Mucosa of descending colon (tissue), 3 donors: ENCODE results near the gene FBLN1. TPM values are rescaled to one million over a fixed set of nuclear protein-coding genes. Genes with fewer than 3 reads are reported as not detected.

ENCODE experiments used
- ATAC-seq: fragments of 200-7000 bp; cut with Tn5 transposase; one replicate; pipeline ENCODE4 v1.9.1; 2020; ENCODE audit warnings: mild to moderate bottlenecking, moderate library complexity
- DNase-seq, 3 donors: peaks; one replicate each; pipeline ENCODE4 v3.0.0-alpha.2; 2020
- H3K36me3 ChIP-seq: fragments of 200-600 bp; one replicate; pipeline ENCODE4 v1.8.0; 2021; ENCODE audit warnings: low read depth, mild to moderate bottlenecking
- H3K4me1 ChIP-seq: fragments of 200-600 bp; one replicate; pipeline ENCODE4 v1.8.0; 2021; ENCODE audit warnings: low read depth, mild to moderate bottlenecking
- H3K4me3 ChIP-seq: fragments of 200-600 bp; one replicate; pipeline ENCODE4 v1.8.0; 2021; ENCODE audit warnings: mild to moderate bottlenecking
- H3K9me3 ChIP-seq: fragments of 200-600 bp; one replicate; pipeline ENCODE4 v1.8.0; 2021; ENCODE audit warnings: mild to moderate bottlenecking
- CTCF ChIP-seq: fragments of 200-600 bp; IDR thresholded peaks from one replicate; pipeline ENCODE4 v1.8.0; 2022; ENCODE audit warnings: antibody characterized with exemption, mild to moderate bottlenecking
- intact Hi-C, 2 donors: fragments of 100-400 bp; cut with DNase I in 1 of 2; cut with micrococcal nuclease in 1 of 2; formaldehyde crosslinking; loops; one replicate each; pipeline versions ENCODE4 v1.11.0 to v1.11.1; 2022; cut with DNase I, micrococcal nuclease
- total RNA-seq, 3 donors: library from RNA; stranded (reverse); fragmentation: NEBNext Ultra II Directional in 2 of 3; extraction: Animal tissue kit (Norgen Biotek cat#: 25700) in 2 of 3; gene quantifications; one replicate each; pipeline versions ENCODE4 v1.2.1 to v1.2.4, GENCODE V29; 2021 to 2023
- donor health status: DM: no; HTN: no; CAD: no; lungs with moderate emphysema.
- donor health status: DM: no; HTN: no; CAD: no.
- donor health status: DM: no; HTN: yes; CAD: no.

Gene FBLN1
- total RNA-seq, 3 donors from 2014 or later, result 34.1 to 198 (median 88.3) TPM

- no peak for DNase-seq
- no peak for TF ChIP-seq CTCF
- no peaks in the 10 kb centered on the region for H3K9me3 ChIP-seq
- H3K36me3 ChIP-seq, result no peaks in the 10 kb centered on the region
- ATAC-seq, result no peak
- no peak overlapping the region for H3K4me3 ChIP-seq
- intact Hi-C loops, result no loop called here
- no peaks in the 10 kb centered on the region for H3K4me1 ChIP-seq
These were observed 130.3 kb downstream of the FBLN1 start for GRCh38 chr22:45632791-45633515.

- ATAC-seq (no peak), DNase-seq (no peak)
- TF ChIP-seq CTCF, result no peak
- Histone ChIP-seq H3K4me1 (peaks cover 7% of the 10 kb centered on the region), H3K4me3 (no peak overlapping the region), H3K36me3 (no peaks in the 10 kb centered on the region), H3K9me3 (no peaks in the 10 kb centered on the region)
- intact Hi-C loops, result no loop called here
These were observed 134.0 kb downstream of the FBLN1 start for GRCh38 chr22:45636683-45637082.

- DNase-seq (no peak), ATAC-seq (no peak)
- no peaks in the 10 kb centered on the region for H3K36me3 ChIP-seq
- no peaks in the 10 kb centered on the region for H3K9me3 ChIP-seq
- H3K4me3 ChIP-seq, result no peak overlapping the region
- TF ChIP-seq CTCF, result no peak
- intact Hi-C loops, result no loop called here
- peaks cover 7% of the 10 kb centered on the region for H3K4me1 ChIP-seq
These were observed 135.5 kb downstream of the FBLN1 start for GRCh38 chr22:45638197-45638596.

- peak; percentile 48 to 72 (median 64) for DNase-seq
- no peak for TF ChIP-seq CTCF
- no peaks in the 10 kb centered on the region for H3K36me3 ChIP-seq
- peak; percentile 94 for ATAC-seq
- H3K4me1 ChIP-seq, result peaks cover 7% of the 10 kb centered on the region
- no peak overlapping the region for H3K4me3 ChIP-seq
- intact Hi-C loops, result no loop called here
- no peaks in the 10 kb centered on the region for H3K9me3 ChIP-seq
These were observed 136.4 kb downstream of the FBLN1 start for GRCh38 chr22:45638834-45639746.

- DNase-seq (no peak), ATAC-seq (no peak)
- Histone ChIP-seq H3K9me3 (no peaks in the 10 kb centered on the region), H3K4me1 (peaks cover 7% of the 10 kb centered on the region), H3K36me3 (no peaks in the 10 kb centered on the region), H3K4me3 (no peak overlapping the region)
- TF ChIP-seq CTCF, result no peak
- intact Hi-C loops, result loop anchor here in 1 of 2 donors (10.0 kb wide), 1 partner anchor 225 kb away; no protein-coding TSS in a partner anchor
These were observed 137.0 kb downstream of the FBLN1 start for GRCh38 chr22:45639747-45640102.
